GM21360 (cell line): ENCODE results near the gene MCF2L.
"Not testable (repeated sequence)": the region's sequence is repeated elsewhere in the genome, so short reads cannot be mapped to it uniquely, and the experiment has no call there.

Source experiments
- ATAC-seq: cut with Tn5 transposase; IDR thresholded peaks from one replicate; pipeline ENCODE4 v1.9.1; 2021; ENCODE audit warnings: mild to moderate bottlenecking, moderate library complexity; ENCODE audit not compliant: unreplicated experiment

Gene MCF2L

DNA sequence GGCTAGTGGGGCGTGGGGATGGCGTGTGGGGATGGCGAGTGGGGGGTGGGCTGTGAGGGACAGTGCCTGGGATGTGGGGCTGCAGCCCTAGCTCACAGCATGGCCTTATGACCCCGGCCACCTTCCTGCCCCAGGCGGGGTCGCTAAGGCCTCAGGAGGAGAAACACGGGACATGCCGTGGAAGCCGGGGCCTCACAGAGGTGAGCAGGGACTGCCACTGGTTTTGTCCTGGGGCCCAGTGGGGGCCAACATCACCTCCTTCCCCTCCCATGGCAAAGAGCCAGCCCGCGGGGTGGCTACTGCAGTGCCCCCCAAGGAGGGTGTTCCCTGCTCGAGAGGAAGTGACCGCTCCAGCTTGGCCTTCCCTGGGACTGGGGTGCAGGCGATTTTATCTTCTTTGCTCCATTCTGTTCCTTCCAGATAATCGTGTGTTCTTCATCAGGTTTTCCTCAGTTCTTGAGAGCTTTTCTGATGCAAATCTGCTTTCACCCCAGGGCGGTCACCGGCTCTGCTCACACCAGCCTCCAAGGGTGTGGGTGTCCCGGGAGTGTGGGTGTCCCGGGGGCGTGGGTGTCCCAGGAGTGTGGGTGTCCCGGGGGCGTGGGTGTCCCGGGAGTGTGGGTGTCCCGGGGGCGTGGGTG, 137.8 kb downstream of the MCF2L start:
- ATAC-seq = no peak

DNA sequence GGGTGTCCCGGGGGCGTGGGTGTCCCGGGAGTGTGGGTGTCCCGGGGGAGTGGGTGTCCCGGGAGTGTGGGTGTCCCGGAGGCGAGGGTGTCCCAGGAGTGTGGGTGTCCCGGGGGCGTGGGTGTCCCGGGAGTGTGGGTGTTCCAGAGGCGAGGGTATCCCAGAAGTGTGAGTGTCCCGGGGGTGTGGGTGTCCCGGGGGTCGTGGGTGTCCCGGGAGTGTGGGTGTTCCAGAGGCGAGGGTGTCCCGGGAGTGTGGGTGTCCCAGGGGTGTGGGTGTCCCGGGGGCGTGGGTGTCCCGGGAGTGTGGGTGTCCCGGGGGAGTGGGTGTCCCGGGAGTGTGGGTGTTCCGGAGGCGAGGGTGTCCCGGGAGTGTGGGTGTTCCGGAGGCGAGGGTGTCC, 139.5 kb downstream of the MCF2L start:
- ATAC-seq = not testable (repeated sequence)

DNA sequence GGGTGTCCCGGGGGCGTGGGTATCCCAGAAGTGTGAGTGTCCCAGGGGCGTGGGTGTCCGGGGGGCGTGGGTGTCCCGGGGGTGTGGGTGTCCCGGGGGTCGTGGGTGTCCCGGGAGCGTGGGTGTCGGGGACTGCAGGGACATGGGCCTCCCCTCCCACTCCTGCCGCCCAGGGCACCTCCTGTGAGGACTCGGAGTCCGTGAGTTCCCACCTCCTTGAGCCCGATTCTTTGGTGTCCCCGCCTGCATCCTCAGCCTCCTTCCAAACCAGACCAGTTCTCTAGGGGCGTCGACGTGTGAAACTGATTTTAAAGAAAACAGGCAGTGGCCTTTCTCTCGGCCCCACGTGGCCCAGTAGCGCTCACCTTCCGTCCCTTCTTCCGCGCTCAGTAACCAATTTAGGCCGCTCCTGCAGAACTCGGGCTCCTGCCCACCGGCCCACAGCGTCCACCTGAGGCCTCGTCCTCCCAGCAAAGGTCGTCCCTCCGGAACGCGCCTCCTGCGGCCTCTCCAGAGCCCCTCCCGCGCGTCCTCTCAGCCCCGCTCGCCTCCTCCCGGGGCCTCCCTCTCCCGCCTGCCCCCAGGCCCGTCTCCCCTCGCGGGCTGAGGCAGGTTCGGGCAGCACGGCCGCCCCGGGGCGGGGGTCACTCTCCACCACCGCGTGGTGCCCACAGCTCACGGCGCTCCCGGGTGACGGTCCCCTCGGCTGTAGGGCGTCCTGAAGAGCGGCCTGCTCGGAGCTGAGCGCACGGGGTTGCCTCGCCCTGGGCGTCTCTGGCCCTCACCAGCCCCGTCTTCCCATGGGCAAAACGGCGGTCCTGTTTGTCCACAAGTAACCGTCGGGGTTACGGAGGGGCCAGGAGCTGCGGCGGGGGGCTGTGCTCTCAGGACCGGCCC, 140.4 kb downstream of the MCF2L start:
- no peak for ATAC-seq

DNA sequence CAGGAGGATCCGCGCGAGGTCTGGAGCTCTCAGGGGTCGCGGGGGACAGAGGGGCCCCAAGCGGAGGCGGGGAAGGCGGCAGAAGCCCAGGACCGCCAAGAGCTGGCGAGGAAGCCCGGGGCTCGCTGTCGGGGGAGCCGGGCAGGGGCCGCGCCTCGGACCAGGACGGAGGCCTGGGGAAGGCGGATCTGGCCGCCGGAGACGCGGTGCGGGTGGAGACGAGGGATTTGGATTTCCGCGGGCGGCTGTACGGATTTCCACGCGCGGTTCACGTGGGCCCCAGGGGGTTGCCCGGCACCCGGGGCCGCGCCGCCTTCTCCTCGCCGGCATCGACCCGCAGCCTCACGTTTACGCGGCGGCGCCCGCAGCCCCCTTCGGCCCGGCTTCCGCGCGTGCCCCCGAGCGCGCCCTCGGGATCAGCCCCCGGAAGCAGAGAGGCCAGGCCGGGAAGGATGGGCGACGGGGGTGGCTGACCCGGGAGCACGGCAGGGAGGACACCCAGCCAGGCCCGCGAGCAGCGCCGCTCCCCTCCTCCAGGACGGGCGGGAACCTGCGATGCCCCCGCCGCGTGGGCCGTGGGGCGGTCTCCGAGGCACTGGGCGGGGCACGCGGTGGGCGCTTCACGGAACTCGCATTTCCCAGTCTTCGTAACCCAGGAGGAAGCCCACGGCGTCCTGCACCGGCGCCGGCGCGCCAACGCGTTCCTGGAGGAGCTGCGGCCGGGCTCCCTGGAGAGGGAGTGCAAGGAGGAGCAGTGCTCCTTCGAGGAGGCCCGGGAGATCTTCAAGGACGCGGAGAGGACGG, 141.2 kb downstream of the MCF2L start:
- no peak for ATAC-seq

DNA sequence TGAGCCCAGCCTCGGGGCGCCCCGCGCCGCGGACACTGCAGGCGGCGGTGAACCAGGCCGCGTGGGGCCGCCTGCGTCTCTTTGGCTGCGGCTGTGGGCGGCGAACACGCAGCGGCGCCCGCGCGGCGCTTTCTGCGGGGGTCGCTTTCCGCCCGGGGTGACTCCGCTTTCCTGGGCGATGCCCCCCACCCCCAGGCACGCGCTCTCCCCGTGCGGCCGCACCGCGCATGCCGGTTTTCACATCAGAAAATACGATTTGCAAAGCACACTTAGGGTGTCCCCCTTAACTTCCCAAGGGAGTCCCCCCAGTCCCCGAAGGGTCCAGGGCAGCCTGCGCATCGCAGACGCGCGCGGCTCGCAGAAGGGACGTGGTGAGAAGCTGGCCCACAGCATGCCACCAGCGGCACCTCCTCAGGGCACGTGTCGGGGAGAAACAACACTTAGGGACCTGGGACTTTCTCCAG, 141.9 kb downstream of the MCF2L start:
- ATAC-seq = no peak

DNA sequence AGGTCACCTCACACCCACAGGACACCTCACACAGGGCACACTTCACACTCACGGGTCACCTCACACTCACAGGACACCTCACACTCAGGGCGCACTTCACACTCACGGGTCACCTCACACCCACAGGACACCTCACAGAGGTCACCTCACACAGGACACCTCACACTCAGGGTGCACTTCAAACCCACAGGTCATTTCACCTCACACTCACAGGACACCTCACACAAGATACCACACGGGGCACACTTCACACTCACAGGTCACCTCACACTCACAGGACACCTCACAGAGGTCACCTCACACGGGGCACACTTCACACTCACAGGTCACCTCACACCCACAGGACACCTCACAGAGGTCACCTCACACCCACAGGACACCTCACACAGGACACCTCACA, 142.8 kb downstream of the MCF2L start:
- ATAC-seq = not testable (repeated sequence)

DNA sequence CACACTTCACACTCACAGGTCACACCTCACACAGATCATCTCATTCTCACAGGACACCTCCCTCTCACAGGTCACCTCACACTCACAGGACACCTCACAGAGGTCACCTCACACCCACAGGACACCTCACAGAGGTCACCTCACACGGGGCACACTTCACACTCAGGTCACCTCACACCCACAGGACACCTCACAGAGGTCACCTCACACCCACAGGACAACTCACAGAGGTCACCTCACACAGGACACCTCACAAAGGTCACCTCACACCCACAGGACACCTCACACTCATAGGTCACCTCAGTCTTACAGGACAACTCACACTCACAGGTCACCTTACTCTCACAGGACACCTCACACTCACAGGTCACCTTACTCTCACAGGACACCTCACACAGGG, 143.5 kb downstream of the MCF2L start:
- not testable (repeated sequence) for ATAC-seq

DNA sequence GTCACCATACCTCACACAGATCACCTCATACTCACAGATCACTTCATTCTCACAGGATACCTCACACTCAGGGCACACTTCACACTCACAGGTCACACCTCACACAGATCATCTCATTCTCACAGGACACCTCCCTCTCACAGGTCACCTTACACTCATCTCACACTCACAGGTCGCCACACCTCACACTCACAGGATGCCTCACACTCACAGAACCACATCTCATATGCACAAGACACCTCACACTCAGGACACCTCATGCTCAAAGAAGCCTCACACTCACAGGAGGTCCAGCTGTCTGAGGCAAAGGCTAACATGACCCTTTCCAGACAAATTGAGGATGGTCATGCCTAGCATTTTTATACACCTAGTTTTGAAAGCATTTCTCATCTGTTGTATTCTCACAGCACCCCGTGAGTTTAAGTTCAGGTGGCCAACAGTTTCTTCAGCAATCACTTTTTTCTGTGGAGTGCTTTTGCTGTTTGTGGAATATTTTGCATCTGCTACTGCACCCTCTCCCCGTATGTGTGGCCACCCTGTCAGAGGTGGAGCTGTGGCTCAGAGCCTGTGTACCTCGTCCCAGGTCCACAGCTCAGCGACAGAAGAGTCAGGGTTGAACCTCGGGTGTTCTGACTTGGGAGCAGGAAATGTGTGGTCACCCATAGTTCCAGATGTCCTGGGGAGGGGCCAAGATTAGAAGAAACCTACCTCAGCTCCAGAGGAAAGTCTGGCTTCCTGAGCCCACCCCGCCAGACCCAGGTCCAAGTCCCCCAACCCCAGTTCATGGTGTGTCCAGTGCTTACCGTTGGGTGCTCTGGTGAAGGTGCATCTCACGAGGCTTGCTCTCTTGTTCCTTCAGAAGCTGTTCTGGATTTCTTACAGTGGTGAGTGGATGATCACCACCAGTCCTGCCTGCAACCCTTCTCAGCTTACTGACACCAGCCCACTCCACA, 144.2 kb downstream of the MCF2L start:
- no peak for ATAC-seq

DNA sequence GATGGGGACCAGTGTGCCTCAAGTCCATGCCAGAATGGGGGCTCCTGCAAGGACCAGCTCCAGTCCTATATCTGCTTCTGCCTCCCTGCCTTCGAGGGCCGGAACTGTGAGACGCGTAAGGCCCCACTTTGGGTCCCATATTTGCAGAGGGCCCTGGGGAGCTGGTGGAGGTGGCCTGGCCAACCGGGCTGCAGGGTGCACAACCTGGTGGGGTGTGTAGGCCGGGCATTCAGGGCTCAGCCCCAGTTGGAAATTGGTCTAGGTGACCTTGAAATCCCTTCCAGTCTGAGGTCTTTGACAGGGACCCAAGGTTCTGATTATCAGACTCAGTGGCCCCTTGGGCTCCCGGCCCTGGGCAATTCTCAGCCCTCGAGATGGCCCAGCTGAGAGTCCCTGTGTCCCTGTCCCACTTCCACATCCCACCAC, 144.8 kb downstream of the MCF2L start:
- no peak for ATAC-seq

DNA sequence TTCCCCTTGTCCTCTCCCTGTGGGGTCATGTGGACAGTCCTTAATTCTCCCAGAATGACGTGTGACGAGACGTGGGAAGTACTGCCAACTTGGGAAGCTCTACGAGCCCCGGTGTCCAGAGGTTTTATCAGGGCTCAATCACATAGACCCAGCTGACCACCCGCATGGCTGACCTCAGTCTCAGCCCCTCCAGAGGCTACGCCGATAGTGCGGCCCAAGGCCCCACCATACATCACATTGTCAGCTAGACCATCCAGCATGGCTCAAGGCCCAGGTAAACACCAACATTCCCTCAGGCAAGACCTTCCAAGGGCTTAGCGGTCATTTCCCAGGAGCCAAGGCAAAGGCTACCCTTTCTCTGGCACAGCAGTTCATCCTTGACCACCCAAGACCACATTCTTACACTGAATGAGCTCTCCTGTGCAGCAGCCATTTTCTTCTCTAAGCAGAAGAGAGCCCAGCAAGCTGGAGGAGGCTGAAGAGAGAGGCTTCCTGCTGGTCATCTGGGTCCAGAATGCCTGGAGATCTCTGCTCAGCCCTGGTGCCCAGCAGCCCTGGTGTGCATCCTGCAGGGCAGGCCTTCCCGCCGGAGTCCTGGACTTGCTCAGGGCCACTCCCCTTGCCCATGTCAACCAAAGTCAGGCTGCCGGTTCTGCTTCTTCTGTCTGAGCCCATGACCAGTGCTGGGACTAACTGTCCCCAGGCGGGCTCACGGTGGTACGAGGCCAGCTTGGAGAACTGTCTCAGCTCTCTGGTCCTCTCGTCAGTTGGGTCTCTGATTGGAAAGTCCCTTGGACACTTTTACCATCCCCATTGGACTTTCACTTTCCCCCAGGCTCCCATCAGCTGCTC, 145.7 kb downstream of the MCF2L start:
- no peak for ATAC-seq

DNA sequence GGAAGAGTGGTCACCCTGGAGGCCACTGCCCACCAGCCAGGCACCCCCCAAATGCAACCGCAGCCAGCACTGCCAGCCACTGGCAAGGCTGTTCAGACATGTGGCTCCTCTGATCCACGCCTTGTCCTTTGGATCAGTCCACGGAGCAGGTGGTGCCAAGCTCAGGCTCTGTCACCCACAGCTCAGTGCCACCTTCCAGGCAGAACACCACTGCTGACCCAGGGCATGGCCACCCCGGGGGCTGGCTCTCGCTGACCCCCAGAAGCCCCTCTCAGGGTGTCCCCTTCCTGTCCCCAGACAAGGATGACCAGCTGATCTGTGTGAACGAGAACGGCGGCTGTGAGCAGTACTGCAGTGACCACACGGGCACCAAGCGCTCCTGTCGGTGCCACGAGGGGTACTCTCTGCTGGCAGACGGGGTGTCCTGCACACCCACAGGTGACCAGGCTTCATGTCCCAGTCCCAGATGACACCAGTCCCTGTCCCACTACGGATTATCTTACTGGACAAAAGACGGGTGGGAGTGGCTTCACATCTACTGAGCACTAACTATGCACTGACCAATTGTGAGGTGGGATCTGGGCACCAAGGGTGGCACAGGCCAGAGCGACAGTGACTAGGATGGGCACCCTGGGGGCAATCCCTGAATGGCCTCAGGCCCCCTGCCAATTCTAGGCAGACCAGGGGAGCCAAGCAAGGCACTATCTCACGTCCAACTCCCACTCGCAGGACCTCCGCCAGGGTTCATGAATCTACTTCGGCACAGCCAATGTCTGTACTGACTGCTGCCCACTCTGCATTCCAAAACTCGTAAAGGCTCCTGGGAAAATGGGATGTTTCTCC, 146.6 kb downstream of the MCF2L start:
- ATAC-seq = no peak

DNA sequence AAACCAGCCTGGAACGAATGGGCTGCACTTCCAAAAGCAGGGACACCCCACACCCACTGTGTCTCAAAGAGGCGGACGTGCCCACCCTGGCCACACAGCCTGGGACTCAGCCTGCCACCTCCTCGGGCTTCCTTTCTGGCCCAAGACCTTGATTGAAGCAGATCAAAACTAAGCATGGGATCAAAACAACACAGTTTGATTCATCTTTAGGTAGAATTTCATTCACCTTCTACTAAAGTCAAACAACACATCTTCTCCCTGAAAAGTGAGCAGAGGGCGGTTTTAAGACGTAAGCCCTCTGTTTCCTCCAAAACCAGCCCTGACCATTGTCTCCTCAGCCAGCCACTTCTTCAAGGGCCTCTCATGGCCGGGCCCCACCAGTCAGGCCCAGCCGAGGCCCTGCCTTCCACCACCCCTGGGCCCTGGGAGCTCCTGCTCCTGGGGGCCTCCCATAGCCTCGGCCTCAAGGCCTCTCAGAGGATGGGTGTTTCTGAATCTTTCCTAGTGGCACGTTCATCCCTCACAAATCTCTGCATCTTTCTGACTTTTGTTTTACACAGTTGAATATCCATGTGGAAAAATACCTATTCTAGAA, 147.3 kb downstream of the MCF2L start:
- no peak for ATAC-seq

DNA sequence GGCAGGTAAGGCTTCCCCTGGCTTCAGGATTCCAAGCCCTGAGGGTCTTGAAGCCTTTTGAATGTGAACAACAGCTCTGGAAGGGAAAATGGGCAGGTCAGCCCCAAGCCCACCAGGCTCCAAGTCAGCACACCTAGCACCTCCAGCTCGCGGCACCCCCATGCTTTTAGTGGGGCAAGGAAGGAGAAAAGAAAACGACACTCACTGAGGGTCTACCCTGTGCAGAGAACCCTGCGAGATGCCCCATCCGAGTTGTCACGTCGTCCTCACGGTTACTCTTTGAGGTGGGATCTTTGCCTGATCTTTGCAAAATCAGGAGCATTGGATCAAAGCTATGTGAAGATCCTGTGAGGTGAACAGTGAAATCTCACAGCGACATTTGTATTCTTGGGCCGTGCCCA, 147.9 kb downstream of the MCF2L start:
- no peak for ATAC-seq

DNA sequence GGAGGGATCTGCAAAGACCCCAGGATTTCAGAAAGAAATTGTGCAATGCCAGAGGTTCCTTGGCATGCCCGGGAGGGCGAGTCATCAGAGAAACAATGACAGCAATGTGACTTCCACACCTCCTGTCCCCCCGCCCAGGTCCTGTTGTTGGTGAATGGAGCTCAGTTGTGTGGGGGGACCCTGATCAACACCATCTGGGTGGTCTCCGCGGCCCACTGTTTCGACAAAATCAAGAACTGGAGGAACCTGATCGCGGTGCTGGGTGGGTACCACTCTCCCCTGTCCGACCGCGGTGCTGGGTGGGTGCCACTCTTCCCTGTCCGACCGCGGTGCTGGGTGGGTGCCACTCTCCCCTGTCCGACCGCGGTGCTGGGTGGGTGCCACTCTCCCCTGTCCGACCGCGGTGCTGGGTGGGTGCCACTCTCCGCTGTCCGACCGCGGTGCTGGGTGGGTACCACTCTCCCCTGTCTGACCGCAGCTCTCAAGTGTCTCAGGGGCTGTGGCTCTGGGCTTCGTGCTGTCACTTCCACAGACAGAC, 148.4 kb downstream of the MCF2L start:
- no peak for ATAC-seq

DNA sequence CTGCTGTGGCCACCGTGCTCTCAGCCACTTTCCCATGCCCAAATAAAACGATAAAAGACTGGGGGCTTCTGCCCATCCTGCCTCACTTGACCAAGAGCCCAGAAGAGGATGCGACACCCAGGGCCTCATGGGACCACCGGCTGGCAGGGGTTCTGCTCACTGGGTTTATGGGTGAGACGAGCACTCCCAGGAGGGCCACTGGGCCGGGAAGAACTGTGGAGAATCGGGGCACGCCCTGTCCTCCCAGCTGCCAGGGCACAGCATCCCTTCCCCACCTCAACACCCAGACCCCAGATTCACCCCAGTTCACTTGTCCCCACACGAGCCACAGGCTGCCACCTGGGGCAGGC, 148.9 kb downstream of the MCF2L start:
- ATAC-seq = no peak

DNA sequence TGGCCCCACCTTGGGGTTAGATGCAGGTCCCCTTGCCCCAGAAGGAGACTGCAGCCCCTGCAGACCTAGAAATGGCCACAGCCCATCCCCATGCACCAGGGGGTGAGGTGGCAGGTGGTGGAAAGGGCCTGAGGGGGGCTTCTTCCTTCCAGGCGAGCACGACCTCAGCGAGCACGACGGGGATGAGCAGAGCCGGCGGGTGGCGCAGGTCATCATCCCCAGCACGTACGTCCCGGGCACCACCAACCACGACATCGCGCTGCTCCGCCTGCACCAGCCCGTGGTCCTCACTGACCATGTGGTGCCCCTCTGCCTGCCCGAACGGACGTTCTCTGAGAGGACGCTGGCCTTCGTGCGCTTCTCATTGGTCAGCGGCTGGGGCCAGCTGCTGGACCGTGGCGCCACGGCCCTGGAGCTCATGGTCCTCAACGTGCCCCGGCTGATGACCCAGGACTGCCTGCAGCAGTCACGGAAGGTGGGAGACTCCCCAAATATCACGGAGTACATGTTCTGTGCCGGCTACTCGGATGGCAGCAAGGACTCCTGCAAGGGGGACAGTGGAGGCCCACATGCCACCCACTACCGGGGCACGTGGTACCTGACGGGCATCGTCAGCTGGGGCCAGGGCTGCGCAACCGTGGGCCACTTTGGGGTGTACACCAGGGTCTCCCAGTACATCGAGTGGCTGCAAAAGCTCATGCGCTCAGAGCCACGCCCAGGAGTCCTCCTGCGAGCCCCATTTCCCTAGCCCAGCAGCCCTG, 149.4 kb downstream of the MCF2L start:
- no peak for ATAC-seq

DNA sequence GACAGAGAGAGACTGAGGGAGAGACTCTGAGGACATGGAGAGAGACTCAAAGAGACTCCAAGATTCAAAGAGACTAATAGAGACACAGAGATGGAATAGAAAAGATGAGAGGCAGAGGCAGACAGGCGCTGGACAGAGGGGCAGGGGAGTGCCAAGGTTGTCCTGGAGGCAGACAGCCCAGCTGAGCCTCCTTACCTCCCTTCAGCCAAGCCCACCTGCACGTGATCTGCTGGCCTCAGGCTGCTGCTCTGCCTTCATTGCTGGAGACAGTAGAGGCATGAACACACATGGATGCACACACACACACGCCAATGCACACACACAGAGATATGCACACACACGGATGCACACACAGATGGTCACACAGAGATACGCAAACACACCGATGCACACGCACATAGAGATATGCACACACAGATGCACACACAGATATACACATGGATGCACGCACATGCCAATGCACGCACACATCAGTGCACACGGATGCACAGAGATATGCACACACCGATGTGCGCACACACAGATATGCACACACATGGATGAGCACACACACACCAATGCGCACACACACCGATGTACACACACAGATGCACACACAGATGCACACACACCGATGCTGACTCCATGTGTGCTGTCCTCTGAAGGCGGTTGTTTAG, 150.3 kb downstream of the MCF2L start:
- no peak for ATAC-seq
